ENCODE data around the gene TOMM40.

- TF ChIP-seq NKRF (IDR thresholded peaks at IDR 0.05; ENCODE audit: borderline replicate concordance) (no peak), ZNF174 (CRISPR knock-in tag; IDR thresholded peaks at IDR 0.05) (no peak), FOSL1 (tag; conservative IDR thresholded peaks at IDR 0.05) (no peak), FOXM1 (IDR thresholded peaks at IDR 0.05; ENCODE audit: low read depth) (no peak), FOXM1 (CRISPR knock-in tag; IDR thresholded peaks at IDR 0.05; ENCODE audit: low read depth) (no peak), POLR2AphosphoS2 (IDR thresholded peaks at IDR 0.05; ENCODE audit: low read length) (no peak), CEBPB (tag; IDR thresholded peaks at IDR 0.05) (no peak), TAF1 (IDR thresholded peaks at IDR 0.05; ENCODE audit: control insufficient read depth, extremely low read depth, insufficient read depth, low read length, severe bottlenecking) (no peak), CTCF (IDR thresholded peaks at IDR 0.05 in 2 of 3, conservative IDR thresholded peaks at IDR 0.05 in 1 of 3; ENCODE audit: insufficient read depth in 2 of 3, low read depth in 1 of 3, low read length in 3 of 3) (no peak), RBM39 (optimal IDR thresholded peaks at IDR 0.05; ENCODE audit: low read depth, low read length) (no peak), RERE (CRISPR knock-in tag; IDR thresholded peaks at IDR 0.05; ENCODE audit: borderline replicate concordance) (no peak), BRCA1 (IDR thresholded peaks at IDR 0.05) (no peak), BRCA1 (CRISPR knock-in tag; IDR thresholded peaks at IDR 0.05) (no peak), BACH1 (tag; IDR thresholded peaks at IDR 0.05) (no peak), MYC (IDR thresholded peaks at IDR 0.05; ENCODE audit: low read depth, low read length) (no peak), MYC (CRISPR knock-in tag; IDR thresholded peaks at IDR 0.05; ENCODE audit: borderline replicate concordance, low read depth) (no peak)
- TF ChIP-seq, protein P1, sequence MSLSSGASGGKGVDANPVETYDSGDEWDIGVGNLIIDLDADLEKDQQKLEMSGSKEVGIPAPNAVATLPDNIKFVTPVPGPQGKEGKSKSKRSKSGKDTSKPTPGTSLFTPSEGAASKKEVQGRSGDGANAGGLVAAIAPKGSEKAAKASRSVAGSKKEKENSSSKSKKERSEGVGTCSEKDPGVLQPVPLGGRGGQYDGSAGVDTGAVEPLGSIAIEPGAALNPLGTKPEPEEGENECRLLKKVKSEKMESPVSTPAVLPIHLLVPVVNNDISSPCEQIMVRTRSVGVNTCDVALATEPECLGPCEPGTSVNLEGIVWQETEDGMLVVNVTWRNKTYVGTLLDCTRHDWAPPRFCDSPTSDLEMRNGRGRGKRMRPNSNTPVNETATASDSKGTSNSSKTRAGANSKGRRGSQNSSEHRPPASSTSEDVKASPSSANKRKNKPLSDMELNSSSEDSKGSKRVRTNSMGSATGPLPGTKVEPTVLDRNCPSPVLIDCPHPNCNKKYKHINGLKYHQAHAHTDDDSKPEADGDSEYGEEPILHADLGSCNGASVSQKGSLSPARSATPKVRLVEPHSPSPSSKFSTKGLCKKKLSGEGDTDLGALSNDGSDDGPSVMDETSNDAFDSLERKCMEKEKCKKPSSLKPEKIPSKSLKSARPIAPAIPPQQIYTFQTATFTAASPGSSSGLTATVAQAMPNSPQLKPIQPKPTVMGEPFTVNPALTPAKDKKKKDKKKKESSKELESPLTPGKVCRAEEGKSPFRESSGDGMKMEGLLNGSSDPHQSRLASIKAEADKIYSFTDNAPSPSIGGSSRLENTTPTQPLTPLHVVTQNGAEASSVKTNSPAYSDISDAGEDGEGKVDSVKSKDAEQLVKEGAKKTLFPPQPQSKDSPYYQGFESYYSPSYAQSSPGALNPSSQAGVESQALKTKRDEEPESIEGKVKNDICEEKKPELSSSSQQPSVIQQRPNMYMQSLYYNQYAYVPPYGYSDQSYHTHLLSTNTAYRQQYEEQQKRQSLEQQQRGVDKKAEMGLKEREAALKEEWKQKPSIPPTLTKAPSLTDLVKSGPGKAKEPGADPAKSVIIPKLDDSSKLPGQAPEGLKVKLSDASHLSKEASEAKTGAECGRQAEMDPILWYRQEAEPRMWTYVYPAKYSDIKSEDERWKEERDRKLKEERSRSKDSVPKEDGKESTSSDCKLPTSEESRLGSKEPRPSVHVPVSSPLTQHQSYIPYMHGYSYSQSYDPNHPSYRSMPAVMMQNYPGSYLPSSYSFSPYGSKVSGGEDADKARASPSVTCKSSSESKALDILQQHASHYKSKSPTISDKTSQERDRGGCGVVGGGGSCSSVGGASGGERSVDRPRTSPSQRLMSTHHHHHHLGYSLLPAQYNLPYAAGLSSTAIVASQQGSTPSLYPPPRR (CRISPR knock-in tag; IDR thresholded peaks at IDR 0.05; ENCODE audit: borderline replicate concordance): no peak
Measured at GRCh38 chr19:44942067-44942571, 51.1 kb downstream of the TOMM40 start, which contains the start of gene APOC4.

Measured in K562 (cell line).